HG03439 (cell line): Measurements from ENCODE around the gene MTOR.

Source experiments
- ATAC-seq: cut with Tn5 transposase; IDR thresholded peaks from one replicate; pipeline ENCODE4 v1.9.1; 2021; ENCODE audit warnings: mild to moderate bottlenecking, moderate library complexity; ENCODE audit not compliant: unreplicated experiment

MTOR gene

DNA sequence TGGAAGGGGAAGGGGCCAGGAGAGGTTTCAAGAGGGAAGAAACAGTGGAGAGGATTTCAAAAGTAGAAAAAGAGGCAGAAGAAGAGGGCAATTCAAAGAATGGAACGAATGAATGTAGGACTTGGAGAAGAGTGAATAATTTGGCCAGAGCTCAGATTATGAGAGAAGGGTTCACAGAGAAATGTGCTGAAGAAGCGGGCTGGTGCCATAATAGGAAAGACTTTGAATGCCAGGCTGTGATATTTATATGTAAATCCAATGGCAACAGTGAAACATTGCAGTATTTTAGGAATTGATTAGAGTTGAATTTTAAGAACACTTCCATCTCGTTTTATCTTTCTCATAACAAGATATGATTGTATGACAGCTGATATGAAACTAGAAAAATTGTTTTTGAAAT lies 109.2 kb downstream of the MTOR start:
- ATAC-seq = no peak

DNA sequence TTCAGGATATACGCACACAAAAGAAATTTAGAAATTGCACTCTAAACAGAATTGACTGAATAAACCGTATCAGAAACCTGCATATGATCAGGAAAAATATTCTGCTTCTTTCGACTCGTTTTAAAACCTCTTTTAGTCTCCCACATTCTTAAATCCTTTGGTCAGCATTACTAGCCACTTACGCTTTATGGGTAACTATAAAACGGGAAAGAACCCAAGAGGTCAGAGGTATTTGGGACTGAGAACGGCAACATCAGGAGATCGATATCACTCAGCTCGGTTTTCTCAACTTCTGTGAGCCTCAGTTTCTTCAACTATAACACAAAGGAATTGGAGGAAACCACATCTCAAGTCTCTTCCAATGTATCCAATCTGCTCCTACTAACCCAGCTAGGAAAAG lies 109.6 kb downstream of the MTOR start:
- no peak for ATAC-seq

DNA sequence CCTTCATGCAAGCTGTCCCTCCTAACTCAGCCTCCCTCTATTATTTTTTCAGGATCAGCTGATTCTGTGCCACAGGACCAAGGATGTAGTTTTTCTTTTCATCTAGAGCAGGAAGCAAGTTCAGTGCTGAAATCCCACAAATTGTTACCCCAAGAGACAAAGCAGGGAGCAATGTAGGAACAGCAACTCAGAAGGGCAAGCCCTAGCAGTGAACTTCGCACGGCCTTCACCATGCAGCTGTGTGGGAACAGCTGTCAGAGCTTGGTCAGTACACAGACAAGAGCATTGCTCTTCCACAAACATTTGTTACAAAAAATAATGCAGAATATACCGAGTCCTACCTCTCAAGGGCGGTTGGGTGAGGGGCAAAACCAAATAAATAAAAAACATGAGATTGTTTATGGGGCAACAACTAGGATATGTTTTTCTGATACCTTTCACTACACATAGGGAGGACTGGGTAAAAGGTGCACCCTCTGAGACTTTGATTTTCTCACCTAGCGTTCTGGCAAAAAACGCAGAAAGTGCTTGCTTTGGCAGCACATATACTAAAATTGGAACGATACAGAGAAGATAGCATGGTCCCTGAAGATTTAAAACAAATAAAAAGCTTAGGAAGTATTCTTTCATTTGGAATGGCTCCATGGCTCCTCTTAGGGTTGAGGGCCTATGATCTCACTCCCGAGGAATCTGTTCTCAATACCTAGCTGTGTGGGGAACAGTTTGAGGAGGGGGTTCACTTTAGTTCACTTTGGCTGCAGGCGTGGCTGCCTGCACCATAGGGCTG lies 110.3 kb downstream of the MTOR start:
- no peak for ATAC-seq

DNA sequence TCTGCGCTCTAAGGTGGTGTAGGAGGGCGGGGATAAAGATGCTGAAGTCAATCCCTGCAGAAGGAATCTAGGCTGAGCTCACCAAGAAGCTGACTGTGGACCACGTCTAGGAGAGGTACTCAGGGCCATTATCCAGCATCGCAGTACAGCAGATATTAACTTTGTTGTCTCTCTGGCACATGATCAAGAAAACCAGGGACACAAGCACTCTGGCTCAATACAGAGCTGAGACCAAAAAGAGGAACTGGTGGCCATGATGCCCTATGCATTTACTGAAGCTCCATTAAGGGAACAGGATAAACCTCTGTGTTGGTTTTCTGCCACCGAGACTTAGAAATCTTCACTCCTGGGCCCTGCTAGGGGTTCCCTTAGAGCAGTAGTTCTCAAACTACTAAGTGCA lies 111.2 kb downstream of the MTOR start:
- no peak for ATAC-seq

DNA sequence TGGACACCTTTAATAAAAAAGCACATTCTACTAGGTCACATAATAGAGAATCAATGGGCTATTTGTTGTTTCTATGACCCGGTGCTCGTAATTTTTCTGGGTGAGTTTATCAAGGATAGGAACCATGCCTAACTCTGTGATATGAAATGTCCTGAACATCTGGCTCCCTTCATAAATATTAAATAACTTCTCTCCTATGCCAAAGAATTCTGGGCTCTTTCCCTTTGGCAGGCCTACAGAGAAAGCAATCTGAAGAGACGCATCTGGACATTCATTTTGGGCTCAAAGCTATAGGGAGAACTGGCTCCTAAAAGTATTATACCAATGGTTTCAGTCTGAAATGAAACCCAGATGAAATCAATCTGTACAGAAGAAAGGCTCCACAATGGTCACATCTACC lies 112.0 kb downstream of the MTOR start:
- no peak for ATAC-seq

DNA sequence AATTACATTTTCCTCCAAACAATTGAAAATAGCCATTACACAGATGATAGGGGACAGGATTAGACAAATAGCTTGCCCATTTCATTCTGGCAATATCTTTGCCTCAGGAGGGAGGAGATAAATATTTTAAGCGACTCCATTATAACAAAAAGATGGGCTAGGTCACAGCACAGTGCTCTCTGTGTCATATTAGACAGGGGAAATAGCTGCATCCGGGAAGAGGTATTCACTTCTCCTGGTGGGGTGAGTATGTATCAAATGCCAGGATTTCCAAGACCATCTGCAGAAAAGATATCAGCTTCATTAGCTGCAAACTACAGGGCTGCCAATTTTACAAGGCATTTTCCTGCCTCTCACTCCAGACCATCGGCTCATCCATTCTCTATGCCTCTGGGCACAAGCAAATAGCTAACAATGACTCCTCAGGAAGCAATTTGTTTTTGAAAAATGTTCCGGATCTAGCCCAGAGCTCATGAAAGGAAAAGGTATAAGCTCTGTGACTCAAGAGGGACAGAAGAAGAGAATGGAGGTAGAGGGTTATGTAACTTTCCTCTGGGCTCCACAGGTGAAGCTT lies 115.1 kb downstream of the MTOR start:
- ATAC-seq = no peak

DNA sequence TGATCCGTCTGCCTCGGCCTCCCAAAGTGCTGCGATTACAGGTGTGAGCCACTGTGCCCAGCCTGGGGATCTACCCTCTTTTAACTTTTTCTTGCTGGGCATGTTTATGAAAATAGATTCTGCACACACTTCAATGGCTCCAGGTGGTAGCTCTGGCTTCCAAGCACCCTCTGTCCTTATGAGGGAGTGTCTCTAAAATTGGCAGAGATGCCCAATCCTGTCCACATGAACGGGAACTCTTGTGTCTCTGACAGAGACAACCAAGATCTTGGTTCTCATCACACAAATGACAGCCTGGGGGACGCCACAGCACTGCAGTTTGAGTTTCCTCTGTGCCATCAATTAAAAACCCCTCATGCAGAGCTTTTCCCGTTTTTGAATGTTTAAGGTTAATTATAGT lies 116.6 kb downstream of the MTOR start:
- no peak for ATAC-seq

DNA sequence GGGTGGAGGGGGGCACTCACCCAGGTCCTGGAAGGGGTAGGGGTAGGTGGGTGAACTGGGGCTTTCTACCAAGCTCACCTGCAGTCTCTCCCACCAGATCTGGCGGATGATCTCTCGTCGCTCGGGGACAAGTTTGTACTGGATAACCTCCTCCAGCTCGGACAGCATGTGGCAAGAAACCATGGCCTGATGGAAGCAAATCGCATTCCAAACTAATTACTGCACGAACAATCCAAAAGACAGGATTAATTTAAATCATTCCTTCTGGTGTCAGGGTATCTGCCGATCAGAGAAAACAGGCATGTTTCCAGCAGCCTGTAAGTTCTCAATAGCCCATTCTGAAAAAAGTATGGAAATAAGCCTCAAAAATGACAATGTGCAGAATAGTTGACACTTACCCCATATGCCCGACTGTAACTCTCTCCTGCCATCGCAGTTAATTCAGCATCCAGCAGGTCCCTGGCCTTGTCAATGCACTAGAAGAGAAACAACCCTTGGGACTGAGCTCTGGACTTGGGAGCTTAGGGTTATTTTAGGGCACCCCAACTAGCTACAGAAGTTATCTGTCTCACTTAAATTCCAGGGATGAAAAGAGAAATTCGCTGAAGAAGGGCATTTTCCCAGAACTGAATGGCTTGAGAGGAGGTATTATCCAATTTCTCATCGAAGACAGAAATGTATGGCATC lies 117.6 kb downstream of the MTOR start:
- ATAC-seq = no peak

DNA sequence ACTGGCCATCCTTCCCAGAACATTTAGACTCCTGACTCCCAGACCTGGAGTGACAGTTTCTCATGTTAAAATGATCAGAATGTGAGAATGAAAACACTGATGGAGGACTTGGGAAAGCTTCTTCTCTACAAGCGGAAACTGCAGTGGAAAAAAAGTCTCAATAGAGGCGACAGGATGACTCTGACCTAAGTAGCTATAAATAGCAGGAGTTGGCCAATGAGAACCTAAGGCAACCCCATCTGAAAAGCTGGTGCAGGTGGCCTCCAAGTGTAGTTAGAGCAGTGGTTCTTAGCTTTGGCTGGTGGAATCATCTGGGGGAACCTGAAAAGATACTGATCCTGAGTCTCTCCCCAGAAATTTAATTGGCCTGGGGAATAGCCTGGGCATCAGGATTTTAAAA lies 118.4 kb downstream of the MTOR start:
- ATAC-seq = no peak

DNA sequence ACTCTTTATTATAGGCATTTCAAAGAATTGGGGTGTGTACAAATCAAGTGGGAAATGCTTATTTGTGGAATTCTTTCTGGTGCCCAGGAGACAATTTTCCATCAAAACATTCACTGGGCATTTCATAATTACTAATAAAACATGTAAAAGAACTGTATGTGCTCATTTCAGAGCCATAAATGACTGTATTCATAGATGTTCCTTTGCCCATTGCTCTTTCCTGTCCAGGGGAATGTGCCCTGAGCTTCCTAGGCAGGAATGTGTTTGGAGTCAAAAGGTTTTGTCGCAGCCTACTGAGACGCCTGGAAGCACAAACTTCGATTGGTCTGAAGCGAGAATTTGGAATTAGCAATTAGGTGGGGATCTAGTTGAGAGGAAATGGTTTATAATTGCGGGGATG lies 119.0 kb downstream of the MTOR start:
- ATAC-seq = no peak

DNA sequence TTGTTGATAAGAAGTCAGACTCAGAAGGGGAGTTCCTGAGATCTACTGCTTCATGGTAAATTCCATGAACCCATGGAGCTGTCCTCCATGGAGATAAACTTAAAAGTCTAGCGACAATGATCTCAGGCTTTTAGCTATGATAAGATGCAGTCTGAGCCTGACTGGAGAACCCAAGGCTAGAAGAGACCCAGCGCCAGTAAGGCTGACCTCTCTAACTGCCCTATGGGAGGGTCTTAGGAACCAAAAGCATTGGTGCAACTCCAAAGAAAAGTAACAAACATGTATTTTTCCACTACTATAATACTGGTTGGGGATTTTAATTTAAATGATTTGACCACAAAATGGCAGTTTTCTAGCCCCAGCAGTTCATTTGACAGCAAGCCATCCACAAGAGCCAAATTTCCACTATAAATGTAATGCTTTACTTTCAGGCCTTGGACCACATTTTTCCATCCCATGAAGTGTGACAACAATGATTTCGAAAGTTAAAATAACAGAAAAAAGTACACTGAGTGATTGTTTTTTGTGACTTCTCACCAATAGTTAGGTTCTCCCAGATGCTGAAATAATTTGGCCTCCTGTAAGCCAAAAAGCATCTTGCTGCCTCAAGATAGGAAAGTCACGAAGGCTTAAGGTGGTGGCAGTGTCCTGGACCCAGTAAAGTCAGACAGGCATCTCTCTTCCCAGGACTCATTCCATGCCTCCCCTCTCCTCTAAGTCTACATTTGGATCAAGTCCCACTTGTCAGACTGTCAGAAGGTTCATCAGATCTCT lies 119.5 kb downstream of the MTOR start:
- ATAC-seq = no peak

DNA sequence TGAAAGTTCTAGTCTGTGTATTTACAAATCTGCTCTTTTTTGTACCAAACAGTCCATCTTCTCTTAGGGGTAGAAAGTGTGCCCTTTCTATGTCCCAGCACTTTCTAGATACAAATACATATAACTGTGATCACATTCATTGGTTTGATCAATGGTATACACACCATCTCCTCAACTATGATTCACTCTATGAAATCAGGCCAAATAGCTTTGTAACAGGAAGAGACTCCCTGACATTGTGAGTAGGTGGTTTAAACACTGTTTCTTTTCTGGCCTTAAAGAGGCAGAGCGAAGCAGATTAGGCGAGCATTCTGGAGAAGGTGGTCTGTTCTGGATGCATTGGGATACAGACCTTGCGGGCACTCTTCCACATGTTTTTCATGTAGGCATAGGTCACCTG lies 123.4 kb downstream of the MTOR start:
- ATAC-seq = no peak

DNA sequence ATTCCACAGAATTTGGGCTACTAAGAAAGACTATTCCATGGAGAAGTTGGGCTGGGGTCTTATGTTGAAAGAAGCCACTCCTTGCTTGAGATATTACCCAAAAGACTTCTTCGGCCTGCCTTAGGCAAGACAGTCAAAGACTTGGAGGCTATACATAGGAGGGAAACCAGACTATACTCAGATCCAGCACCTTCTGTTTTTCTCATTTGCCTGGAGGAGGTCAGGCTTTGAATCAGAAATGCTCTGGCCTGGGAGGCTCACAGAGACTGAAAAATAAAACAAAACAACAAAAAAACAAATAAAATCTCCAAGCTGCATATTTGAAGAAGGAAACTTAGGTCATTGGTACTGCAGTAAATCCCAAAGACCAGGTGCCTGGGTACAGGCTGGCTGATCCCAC lies 124.3 kb downstream of the MTOR start:
- no peak for ATAC-seq

DNA sequence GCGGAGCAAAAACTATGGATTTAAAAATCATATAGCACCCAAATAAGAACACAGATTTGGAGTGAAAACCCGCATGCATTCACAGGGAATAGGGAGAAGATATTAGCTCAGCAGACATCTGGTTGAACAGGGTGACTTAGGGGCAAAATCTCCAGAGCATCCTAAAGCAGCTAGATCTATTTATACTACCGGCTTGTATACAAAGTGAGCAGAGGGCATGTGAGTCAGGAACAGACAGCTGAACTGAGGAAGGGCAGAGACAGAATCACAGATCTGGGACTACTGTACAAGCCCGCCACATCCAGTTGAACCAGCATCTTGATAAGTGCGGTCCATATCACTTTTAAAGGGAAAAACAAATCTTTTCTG lies 127.5 kb downstream of the MTOR start:
- no peak for ATAC-seq

DNA sequence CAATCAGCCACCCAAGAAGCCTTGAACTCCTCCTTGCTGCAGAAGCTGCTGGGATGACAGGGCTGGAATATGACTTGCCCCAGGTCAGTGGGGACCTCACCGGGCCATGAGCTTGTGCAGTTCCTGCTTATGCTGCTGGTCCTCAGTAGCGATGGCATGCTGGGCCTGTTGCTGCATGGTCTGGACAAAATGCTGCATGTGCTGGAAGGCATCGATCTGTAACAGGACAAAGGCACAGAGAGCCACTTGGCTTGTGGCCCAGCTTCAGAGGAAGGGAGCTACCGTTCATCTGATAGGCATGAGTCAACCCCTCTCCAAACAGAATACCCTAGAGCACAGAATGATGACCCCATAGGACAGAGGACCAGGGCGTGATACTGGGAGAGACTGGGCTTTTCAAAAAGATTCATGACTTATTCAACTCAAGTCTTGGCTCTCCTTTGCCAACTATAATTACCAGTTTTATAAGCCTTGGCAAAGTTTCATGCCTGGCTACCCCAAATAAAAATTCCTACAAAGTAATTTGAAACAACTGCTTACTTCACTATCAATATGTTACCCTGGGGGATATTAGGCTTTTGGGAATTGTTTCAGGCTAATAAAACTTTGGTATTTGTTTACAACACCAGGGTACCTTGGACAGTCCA lies 128.0 kb downstream of the MTOR start:
- ATAC-seq = no peak

DNA sequence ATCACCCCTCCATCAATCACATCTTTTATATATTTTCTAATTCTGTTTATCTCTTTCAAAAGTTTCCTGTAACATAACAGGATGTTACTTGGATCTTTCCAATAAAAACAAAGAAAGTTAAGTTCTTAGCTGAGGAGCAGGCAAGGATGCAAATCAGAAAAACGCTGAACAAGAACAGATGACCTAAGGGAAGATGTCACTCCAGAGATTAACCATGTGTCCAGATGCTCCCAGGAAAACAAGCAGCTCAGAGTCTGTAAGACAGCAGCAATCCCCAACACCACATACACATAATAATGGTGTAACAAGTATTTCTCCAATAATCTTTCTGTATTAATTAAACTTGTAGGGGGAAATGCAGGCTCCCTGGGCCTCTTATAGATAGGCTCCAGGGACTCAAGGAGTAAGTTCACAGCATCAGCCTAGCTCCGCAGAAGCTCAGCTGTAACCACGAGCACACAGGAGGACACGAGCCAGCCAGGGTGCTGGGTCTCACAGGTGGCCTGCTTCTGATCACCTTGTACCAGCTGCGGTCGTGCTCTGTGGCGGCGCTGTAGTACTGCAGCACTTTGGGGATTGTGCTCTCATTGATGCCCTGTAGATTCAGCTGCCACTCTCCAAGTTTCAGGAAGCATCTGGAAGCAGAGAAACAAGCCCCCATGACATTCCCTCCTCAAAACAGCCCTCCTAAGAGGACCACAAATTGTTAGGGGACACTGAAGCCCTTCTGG lies 129.6 kb downstream of the MTOR start:
- no peak for ATAC-seq

DNA sequence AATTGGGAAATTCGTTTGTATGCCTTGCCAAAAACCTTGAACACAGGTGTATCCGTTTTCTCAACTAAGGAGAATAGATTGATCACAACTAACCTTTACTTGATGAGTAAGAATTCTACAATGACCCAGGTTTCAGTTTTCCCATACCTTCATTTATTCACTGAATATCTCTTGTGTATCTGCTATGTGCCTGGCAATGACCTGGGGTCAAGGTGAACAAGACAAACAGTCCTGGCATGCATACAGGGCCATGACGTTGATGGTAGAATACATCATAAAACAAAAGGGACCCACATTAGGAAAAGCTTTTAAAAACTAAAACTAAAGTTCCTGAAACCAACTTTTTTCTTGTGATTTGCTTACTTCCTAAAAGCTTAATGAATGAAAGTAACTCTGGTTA lies 130.5 kb downstream of the MTOR start:
- no peak for ATAC-seq

DNA sequence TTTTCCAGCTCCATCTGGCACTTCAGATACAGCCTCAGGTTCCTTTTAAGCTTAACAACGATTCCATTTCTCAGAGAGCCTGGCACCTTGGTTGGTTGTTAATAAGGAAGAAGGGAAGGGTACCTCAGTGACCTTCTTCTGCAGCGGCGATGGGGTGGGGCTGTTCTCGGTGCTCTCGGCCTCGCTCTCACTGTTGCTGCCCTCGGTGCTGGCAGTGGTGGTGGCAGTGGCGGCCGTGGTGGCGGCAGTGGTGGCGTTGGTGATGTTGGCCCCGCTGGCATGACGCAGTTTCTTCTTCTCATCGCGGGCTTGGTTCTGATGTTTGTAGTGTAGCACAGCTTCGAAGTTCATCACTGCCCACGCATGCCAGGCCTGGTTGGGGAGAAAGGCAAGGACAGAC lies 131.9 kb downstream of the MTOR start:
- ATAC-seq = no peak

DNA sequence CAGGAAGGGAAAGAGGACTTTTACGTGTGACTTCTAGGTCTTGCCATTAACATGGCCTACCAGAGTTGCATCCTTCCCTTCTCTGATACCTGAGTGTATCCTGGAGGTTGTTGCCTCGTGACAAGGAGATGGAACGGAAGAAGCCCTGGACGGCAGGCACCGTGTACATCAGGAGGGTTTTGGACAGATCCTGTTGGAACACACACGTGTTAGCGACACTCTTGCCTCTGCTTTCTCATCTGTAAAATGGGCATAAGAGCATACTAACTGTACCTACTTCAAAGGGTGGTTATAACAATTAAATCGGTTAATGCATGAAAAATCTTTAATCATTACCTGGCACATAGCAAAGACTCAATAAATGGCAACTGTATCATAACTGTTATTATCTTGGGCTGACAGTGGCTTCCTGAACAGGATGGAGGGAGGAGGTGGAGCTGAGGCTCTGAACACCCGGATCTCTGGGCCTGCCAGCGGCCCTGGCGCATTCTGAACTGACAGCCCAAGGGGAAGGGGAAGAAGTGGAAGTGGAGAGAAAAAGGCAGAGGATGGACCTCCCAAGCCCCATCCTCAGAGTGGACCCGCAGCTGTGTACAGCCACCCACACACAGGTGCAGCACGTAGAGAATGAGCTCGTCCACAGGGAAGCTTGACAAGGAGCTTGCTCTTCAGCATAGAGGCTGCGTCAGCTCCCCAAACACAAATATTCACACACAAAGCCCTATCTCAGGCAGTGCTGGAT lies 132.5 kb downstream of the MTOR start:
- no peak for ATAC-seq

DNA sequence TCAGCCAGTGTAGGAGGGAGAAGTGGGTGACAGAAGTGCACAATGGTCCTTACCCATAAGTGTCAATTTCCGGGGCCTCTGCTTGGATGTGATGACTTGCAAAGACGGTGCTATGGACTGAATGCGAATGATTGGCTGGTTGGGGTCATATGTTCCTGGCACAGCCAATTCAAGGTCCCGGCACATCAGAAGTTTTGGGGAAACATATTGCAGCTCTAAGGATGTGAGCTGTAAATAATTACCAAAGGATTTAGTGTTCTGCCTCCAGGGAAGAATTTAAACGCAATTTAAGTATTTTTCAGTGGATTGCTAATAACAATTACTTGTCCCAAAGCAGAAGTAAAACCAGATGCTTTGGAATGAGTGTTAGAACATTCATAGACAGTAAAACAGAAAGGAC lies 135.8 kb downstream of the MTOR start:
- ATAC-seq = no peak
